DND-41 (cell line): Measurements from ENCODE around the gene ARMC2.
A peak's percentile ranks its signal among the peaks of the same experiment; 100 is the strongest.
"Not testable (repeated sequence)": the region's sequence is repeated elsewhere in the genome, so short reads cannot be mapped to it uniquely, and the experiment has no call there.

Experiments used
- ATAC-seq: fragments of 200-7000 bp; cut with Tn5 transposase; 3 replicates; pipeline ENCODE4 v1.9.1; 2021; ENCODE audit warnings: low read depth; ENCODE audit not compliant: insufficient read depth
- DNase-seq: peaks from one replicate; pipeline ENCODE4 v3.0.0-alpha.2; 2020
- H2AFZ ChIP-seq: 2 replicates; pipeline ENCODE4 v1.6.0; 2012; ENCODE audit warnings: low read depth, low read length
- H3K27ac ChIP-seq: 2 replicates; pipeline ENCODE4 v1.5.1; 2012; ENCODE audit warnings: low read length, inconsistent platforms
- H3K27me3 ChIP-seq: fragments of 200-600 bp; sonication (generic); 2 replicates; pipeline ENCODE4 v1.6.0; 2012; ENCODE audit warnings: low read length, mild to moderate bottlenecking, inconsistent platforms; ENCODE audit not compliant: insufficient read depth, poor library complexity
- H3K36me3 ChIP-seq: 2 replicates; pipeline ENCODE4 v1.5.1; 2012; ENCODE audit warnings: low read length, inconsistent platforms; ENCODE audit not compliant: insufficient read depth
- H3K4me1 ChIP-seq: 2 replicates; pipeline ENCODE4 v1.5.1; 2012; ENCODE audit warnings: mild to moderate bottlenecking, low read length; ENCODE audit not compliant: insufficient read depth
- H3K4me2 ChIP-seq: 2 replicates; pipeline ENCODE4 v1.6.0; 2012; ENCODE audit warnings: mild to moderate bottlenecking, moderate library complexity, low read length, inconsistent platforms; ENCODE audit not compliant: insufficient read depth
- H3K4me3 ChIP-seq, 2 experiments: fragments of 200-600 bp in 1 of 2; shearing (Covaris generic) in 1 of 2; 2 replicates each; pipeline ENCODE4 v1.5.1; 2012 to 2016; ENCODE audit warnings: inconsistent platforms in 2 of 2, low read length in 2 of 2, mild to moderate bottlenecking in 2 of 2, low read depth in 1 of 2, moderate library complexity in 1 of 2
- H3K79me2 ChIP-seq: 2 replicates; pipeline ENCODE4 v1.6.0; 2012; ENCODE audit warnings: low read length, inconsistent platforms; ENCODE audit not compliant: insufficient read depth
- H3K9ac ChIP-seq: 2 replicates; pipeline ENCODE4 v1.6.0; 2012; ENCODE audit warnings: low read depth, mild to moderate bottlenecking, inconsistent platforms, low read length, moderate library complexity
- H3K9me3 ChIP-seq: 2 replicates; pipeline ENCODE4 v1.5.1; 2012; ENCODE audit warnings: low read length, moderate library complexity, mild to moderate bottlenecking, inconsistent platforms; ENCODE audit not compliant: insufficient read depth, severe bottlenecking
- H4K20me1 ChIP-seq: 2 replicates; pipeline ENCODE4 v1.6.0; 2012; ENCODE audit warnings: low read length; ENCODE audit not compliant: insufficient read depth
- CTCF ChIP-seq: IDR thresholded peaks from 2 replicates; pipeline ENCODE4 v1.5.1; 2012; ENCODE audit warnings: borderline replicate concordance, low read length, moderate library complexity, mild to moderate bottlenecking; ENCODE audit not compliant: poor library complexity, severe bottlenecking; ENCODE audit errors: extremely low read depth
- EZH2 ChIP-seq: IDR thresholded peaks from 3 replicates; pipeline ENCODE4 v1.6.1; 2012; ENCODE audit warnings: borderline replicate concordance, low read depth, mild to moderate bottlenecking, moderate library complexity, low read length, inconsistent platforms; ENCODE audit not compliant: severe bottlenecking

The ARMC2 gene

DNA sequence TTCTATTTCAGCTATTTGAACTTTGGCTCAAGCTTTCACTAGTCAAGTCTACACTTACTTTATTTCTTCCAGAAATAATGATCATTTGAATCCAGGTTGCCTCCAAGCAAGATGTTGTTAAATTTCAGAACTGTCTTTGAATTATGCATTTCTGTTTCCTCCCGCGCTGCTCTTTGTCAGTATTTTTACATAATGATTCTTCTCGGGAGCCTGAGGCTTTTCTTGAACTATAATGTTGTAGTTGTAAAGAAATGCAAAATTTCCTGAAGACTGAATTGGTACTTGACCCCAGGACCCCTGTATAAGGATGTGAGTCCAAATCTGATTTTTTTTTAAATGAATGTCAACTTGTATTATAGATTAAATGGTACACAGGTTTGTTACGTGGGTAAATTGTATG lies 80.4 kb downstream of the ARMC2 start:
- H3K9ac ChIP-seq, result no peak overlapping the region
- H3K79me2 ChIP-seq, result no peaks in the 10 kb centered on the region
- H4K20me1 ChIP-seq, result no peaks in the 10 kb centered on the region
- H3K4me2 ChIP-seq, result no peak overlapping the region
- H3K36me3 ChIP-seq, result no peaks in the 10 kb centered on the region
- no peak overlapping the region for H3K27ac ChIP-seq
- H3K4me1 ChIP-seq, result no peaks in the 10 kb centered on the region
- no peak overlapping the region for H3K4me3 ChIP-seq
- H3K9me3 ChIP-seq, result no peaks in the 10 kb centered on the region
- TF ChIP-seq CTCF, result no peak
- no peak for TF ChIP-seq EZH2
- no peak overlapping the region for H2AFZ ChIP-seq
- H3K27me3 ChIP-seq, result no peaks in the 10 kb centered on the region
- no peak for ATAC-seq
- no peak for DNase-seq

DNA sequence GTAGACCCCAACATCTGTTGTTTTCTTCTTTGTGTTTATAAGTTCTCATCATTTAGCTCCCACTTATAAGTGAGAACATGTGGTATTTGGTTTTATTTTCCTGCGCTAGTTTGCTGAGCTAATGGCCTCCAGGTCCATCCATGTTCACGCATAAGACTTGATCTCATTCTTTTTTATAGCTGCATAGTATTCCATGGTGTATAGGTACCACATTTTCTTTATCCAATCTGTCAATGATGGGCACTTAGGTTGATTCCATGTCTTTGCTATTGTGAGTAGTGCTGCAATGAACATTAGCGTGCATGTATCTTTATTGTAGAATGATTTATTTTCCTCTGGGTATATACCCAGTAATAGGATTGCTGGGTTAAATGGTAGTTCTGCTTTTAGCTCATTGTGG lies 82.9 kb downstream of the ARMC2 start:
- H3K4me3 ChIP-seq, H3K4me2 ChIP-seq, H3K27ac ChIP-seq, H3K9me3 ChIP-seq, H3K36me3 ChIP-seq, H4K20me1 ChIP-seq, ATAC-seq, DNase-seq, H2AFZ ChIP-seq, H3K4me1 ChIP-seq, H3K79me2 ChIP-seq, H3K9ac ChIP-seq, H3K27me3 ChIP-seq: not testable (repeated sequence)

GRCh38 chr6:108937170-108937569 lies 88.9 kb downstream of the ARMC2 start:
- Histone ChIP-seq H3K27me3 (no peaks in the 10 kb centered on the region), H3K9ac (no peak overlapping the region), H3K9me3 (peaks cover 4% of the 10 kb centered on the region), H3K4me1 (peaks cover 11% of the 10 kb centered on the region), H4K20me1 (no peaks in the 10 kb centered on the region), H3K4me2 (no peak overlapping the region), H3K36me3 (no peaks in the 10 kb centered on the region), H2AFZ (no peak overlapping the region), H3K4me3 (no peak overlapping the region), H3K79me2 (no peaks in the 10 kb centered on the region), H3K27ac (no peak overlapping the region)
- DNase-seq (no peak), ATAC-seq (no peak)
- no peak for TF ChIP-seq EZH2

- DNase-seq (no peak), ATAC-seq (no peak)
- H4K20me1 ChIP-seq, result no peaks in the 10 kb centered on the region
- H2AFZ ChIP-seq, result no peak overlapping the region
- no peaks in the 10 kb centered on the region for H3K36me3 ChIP-seq
- H3K27me3 ChIP-seq, result no peaks in the 10 kb centered on the region
- H3K27ac ChIP-seq, result no peak overlapping the region
- peaks cover 4% of the 10 kb centered on the region for H3K9me3 ChIP-seq
- no peak overlapping the region for H3K9ac ChIP-seq
- no peak overlapping the region for H3K4me3 ChIP-seq
- no peaks in the 10 kb centered on the region for H3K79me2 ChIP-seq
- H3K4me1 ChIP-seq, result peaks cover 33% of the 10 kb centered on the region
- no peak overlapping the region for H3K4me2 ChIP-seq
- TF ChIP-seq CTCF, result no peak
- TF ChIP-seq EZH2, result no peak
These were observed 92.5 kb downstream of the ARMC2 start for GRCh38 chr6:108940741-108941140.

GRCh38 chr6:108941281-108941680 lies 93.1 kb downstream of the ARMC2 start:
- no peaks in the 10 kb centered on the region for H3K36me3 ChIP-seq
- no peaks in the 10 kb centered on the region for H3K79me2 ChIP-seq
- no peak overlapping the region for H2AFZ ChIP-seq
- TF ChIP-seq EZH2 (no peak), CTCF (no peak)
- peaks cover 4% of the 10 kb centered on the region for H3K9me3 ChIP-seq
- no peak overlapping the region for H3K9ac ChIP-seq
- no peak overlapping the region for H3K4me3 ChIP-seq
- no peaks in the 10 kb centered on the region for H3K27me3 ChIP-seq
- no peaks in the 10 kb centered on the region for H4K20me1 ChIP-seq
- H3K27ac ChIP-seq, result peak overlapping the region; percentile 25
- no peak overlapping the region for H3K4me2 ChIP-seq
- DNase-seq, result no peak
- H3K4me1 ChIP-seq, result peaks cover 33% of the 10 kb centered on the region
- no peak for ATAC-seq
